GM20000 (cell line): ENCODE measurements around the gene VAMP3.
"Not testable (repeated sequence)": the region's sequence is repeated elsewhere in the genome, so short reads cannot be mapped to it uniquely, and the experiment has no call there.

ENCODE experiments used
- DNase-seq: peaks from one replicate; pipeline ENCODE4 v3.0.0; 2012; ENCODE audit warnings: low spot score
- CTCF ChIP-seq: IDR thresholded peaks from 2 replicates; pipeline ENCODE4 v1.5.1; 2012; ENCODE audit warnings: mild to moderate bottlenecking, control low read depth; ENCODE audit errors: extremely low read depth, missing control alignments

Gene VAMP3

GRCh38 chr1:7786795-7787194, 15.7 kb downstream of the VAMP3 start:
- no peak for DNase-seq
- TF ChIP-seq CTCF: no peak

- TF ChIP-seq CTCF: no peak
Measured at GRCh38 chr1:7789828-7790227, 18.7 kb downstream of the VAMP3 start.

GRCh38 chr1:7791027-7791426, 19.9 kb downstream of the VAMP3 start:
- DNase-seq: not testable (repeated sequence)

More at GRCh38 chr1:7789828-7790227, 18.7 kb downstream of the VAMP3 start:
- no peak for DNase-seq

- no peak for DNase-seq
- no peak for TF ChIP-seq CTCF
Measured at GRCh38 chr1:7795406-7795805, 24.3 kb downstream of the VAMP3 start.

- DNase-seq: no peak
- TF ChIP-seq CTCF: no peak
Measured at GRCh38 chr1:7805460-7805859, 34.4 kb downstream of the VAMP3 start.

GRCh38 chr1:7808253-7808844, 37.3 kb downstream of the VAMP3 start:
- TF ChIP-seq CTCF: peak; percentile 20
- peak; percentile 38 for DNase-seq

- DNase-seq: no peak
- no peak for TF ChIP-seq CTCF
Measured at GRCh38 chr1:7809742-7810141, 38.6 kb downstream of the VAMP3 start.

GRCh38 chr1:7810395-7810794, 39.3 kb downstream of the VAMP3 start:
- no peak for TF ChIP-seq CTCF
- DNase-seq: no peak
